ENCODE measurements around the gene VWA1.

VWA1 gene

GRCh38 chr1:1435106-1435903, at the start of gene VWA1:
Gene VWA1, plus strand, starts transcription at chr1:1435690. Its CDS starts 59 bp downstream, at chr1:1435749.
- peak; percentile 63 to 97 (median 76) for DNase-seq
- intact Hi-C loops (cut with DNase I): no loop called here

GRCh38 chr1:1385931-1386330, 49.6 kb upstream of the VWA1 start:
- peak in 2 of 10 donors; percentile 1 to 16 for DNase-seq
- intact Hi-C loops (cut with DNase I): no loop called here

GRCh38 chr1:1387098-1388077, 48.1 kb upstream of the VWA1 start:
- intact Hi-C loops (cut with DNase I): no loop called here
- peak in 2 of 10 donors; percentile 64 to 67 for DNase-seq

GRCh38 chr1:1388078-1388472, 47.4 kb upstream of the VWA1 start:
- intact Hi-C loops (cut with DNase I): no loop called here
- DNase-seq: peak in 2 of 10 donors; percentile 32 to 54

- peak in 3 of 10 donors; percentile 25 to 36 (median 29) for DNase-seq
- intact Hi-C loops (cut with DNase I): no loop called here
Observed at GRCh38 chr1:1390675-1391074, 44.8 kb upstream of the VWA1 start.

- peak in 3 of 10 donors; percentile 58 to 71 (median 60) for DNase-seq
- intact Hi-C loops (cut with DNase I): no loop called here
Observed at GRCh38 chr1:1391225-1391624, 44.3 kb upstream of the VWA1 start.

- intact Hi-C loops (cut with DNase I): no loop called here
- DNase-seq: peak in 3 of 10 donors; percentile 21 to 34 (median 27)
Observed at GRCh38 chr1:1393014-1393413, 42.5 kb upstream of the VWA1 start.

- DNase-seq: peak in 3 of 10 donors; percentile 27 to 50 (median 28)
- intact Hi-C loops (cut with DNase I): no loop called here
Observed at GRCh38 chr1:1393428-1393827, 42.1 kb upstream of the VWA1 start.

GRCh38 chr1:1394116-1394515, 41.4 kb upstream of the VWA1 start:
- DNase-seq: peak in 3 of 10 donors; percentile 33 to 63 (median 39)

GRCh38 chr1:1395166-1395565, 40.3 kb upstream of the VWA1 start:
- peak in 3 of 10 donors; percentile 5 to 67 (median 40) for DNase-seq

More at GRCh38 chr1:1394116-1394515, 41.4 kb upstream of the VWA1 start:
- intact Hi-C loops (cut with DNase I): no loop called here

GRCh38 chr1:1397839-1398523, 37.5 kb upstream of the VWA1 start:
- peak in 3 of 10 donors; percentile 16 to 35 (median 20) for DNase-seq
- intact Hi-C loops (cut with DNase I): no loop called here

More at GRCh38 chr1:1395166-1395565, 40.3 kb upstream of the VWA1 start:
- intact Hi-C loops (cut with DNase I): no loop called here

GRCh38 chr1:1398677-1399186, 36.8 kb upstream of the VWA1 start:
- intact Hi-C loops (cut with DNase I): no loop called here
- peak in 2 of 10 donors; percentile 46 to 79 for DNase-seq

GRCh38 chr1:1399187-1399871, 36.2 kb upstream of the VWA1 start, which contains the start of gene CCNL2:
Gene CCNL2, minus strand, starts transcription at chr1:1399335. Its CDS starts 29 bp downstream, at chr1:1399306.
- intact Hi-C loops (cut with DNase I): no loop called here
- DNase-seq: peak; percentile 98 to 100 (median 99)

GRCh38 chr1:1399872-1400575, 35.5 kb upstream of the VWA1 start:
- peak in 3 of 10 donors; percentile 46 to 68 (median 67) for DNase-seq
- intact Hi-C loops (cut with DNase I): no loop called here

- intact Hi-C loops (cut with DNase I): no loop called here
Observed at GRCh38 chr1:1400576-1401456, 34.7 kb upstream of the VWA1 start.

GRCh38 chr1:1401457-1402010, 34.0 kb upstream of the VWA1 start:
- intact Hi-C loops (cut with DNase I): no loop called here
- DNase-seq: peak in 3 of 10 donors; percentile 38 to 57 (median 49)

More at GRCh38 chr1:1400576-1401456, 34.7 kb upstream of the VWA1 start:
- peak in 3 of 10 donors; percentile 57 to 75 (median 62) for DNase-seq

Measured in posterior cingulate gyrus (tissue), 11 donors.